HG03521 (cell line): ENCODE results near the gene PHC3.
"Not testable (repeated sequence)": the region's sequence is repeated elsewhere in the genome, so short reads cannot be mapped to it uniquely, and the experiment has no call there.

Experiments used
- ATAC-seq: cut with Tn5 transposase; IDR thresholded peaks from one replicate; pipeline ENCODE4 v1.9.1; 2021; ENCODE audit warnings: mild to moderate bottlenecking, moderate library complexity; ENCODE audit not compliant: unreplicated experiment

PHC3 gene, protein sequence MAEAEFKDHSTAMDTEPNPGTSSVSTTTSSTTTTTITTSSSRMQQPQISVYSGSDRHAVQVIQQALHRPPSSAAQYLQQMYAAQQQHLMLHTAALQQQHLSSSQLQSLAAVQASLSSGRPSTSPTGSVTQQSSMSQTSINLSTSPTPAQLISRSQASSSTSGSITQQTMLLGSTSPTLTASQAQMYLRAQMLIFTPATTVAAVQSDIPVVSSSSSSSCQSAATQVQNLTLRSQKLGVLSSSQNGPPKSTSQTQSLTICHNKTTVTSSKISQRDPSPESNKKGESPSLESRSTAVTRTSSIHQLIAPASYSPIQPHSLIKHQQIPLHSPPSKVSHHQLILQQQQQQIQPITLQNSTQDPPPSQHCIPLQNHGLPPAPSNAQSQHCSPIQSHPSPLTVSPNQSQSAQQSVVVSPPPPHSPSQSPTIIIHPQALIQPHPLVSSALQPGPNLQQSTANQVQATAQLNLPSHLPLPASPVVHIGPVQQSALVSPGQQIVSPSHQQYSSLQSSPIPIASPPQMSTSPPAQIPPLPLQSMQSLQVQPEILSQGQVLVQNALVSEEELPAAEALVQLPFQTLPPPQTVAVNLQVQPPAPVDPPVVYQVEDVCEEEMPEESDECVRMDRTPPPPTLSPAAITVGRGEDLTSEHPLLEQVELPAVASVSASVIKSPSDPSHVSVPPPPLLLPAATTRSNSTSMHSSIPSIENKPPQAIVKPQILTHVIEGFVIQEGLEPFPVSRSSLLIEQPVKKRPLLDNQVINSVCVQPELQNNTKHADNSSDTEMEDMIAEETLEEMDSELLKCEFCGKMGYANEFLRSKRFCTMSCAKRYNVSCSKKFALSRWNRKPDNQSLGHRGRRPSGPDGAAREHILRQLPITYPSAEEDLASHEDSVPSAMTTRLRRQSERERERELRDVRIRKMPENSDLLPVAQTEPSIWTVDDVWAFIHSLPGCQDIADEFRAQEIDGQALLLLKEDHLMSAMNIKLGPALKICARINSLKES

DNA sequence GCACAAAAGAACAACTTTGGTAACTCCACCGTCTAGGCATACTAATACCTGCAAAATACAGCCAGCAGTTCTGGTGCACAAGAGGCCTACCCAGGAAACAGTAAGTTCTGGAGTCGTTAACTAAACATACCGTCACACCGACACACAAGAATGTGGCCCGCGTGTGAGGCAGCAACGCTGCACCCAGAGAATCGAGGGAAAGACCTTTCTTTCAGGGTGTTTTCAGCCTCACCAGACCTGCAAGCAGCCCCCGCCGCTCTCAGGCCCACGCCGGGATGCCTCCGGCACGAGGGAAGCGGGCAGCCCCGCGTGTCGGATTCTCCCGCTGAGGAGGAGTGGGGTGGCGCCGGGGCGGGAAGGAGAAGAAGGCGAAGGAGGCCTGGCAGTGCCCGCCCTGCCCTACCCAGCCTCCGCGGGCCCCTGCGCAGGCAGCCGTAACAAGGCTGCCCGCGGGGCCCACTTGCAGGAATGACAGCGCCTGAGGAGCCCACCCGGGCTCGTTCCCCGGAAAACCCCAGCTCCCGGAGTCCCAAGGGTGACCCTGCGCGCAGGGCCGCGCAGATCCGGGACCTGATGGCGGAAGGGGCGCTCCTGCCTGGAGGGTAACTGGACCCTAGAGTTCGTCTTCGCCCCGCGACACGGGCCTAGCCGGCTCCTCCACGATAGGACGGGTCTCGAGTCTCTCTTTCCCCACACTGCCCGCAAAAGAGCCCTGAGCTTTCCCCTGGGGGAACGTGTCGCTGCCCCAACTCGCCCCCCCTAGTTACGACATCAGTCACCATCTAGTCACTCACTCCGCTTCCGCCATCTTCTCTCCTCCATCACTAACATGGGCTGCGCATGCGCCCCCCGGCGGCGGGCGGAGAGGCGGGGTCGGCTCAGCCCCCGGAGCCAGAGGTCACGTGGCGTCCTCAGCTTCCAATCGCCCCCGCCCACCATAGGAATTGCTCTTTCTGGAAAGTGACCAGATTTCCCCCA, at the start of gene PHC3:
Gene PHC3 (minus strand): TSS at position 826 of the 978 bp plus-strand sequence. CDS start 18 bp downstream, at position 808.
- peak; percentile 81 for ATAC-seq

DNA sequence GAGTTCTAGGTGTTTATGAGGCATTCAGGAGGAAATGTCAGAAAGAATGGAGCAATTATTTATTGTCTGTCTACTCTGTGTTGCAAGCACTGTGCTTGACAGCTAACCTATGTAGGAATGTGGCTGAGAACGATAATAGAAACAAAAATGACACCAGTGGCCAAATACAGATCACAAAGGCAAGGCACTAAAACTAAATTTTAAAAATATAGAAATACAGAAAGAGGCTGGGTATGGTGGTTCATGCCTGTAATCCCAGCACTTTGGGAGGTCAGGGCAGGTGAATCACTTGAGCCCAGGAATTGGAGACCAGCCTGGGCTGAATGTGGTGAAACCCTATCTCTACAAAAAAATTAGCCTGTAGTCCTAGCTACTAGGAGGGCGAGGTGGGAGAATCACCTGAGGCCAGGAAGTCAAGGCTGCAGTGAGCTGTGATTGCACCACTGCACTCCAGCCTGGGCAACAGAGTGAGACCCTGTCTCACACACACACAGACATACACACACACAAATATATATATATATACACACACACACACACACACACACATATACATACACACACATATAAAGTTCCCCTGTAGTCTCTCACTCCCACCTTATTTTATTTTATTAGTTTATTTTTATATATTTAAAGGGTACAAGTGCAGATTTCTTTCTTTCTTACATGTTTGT, 46.7 kb upstream of the PHC3 start:
- no peak for ATAC-seq

DNA sequence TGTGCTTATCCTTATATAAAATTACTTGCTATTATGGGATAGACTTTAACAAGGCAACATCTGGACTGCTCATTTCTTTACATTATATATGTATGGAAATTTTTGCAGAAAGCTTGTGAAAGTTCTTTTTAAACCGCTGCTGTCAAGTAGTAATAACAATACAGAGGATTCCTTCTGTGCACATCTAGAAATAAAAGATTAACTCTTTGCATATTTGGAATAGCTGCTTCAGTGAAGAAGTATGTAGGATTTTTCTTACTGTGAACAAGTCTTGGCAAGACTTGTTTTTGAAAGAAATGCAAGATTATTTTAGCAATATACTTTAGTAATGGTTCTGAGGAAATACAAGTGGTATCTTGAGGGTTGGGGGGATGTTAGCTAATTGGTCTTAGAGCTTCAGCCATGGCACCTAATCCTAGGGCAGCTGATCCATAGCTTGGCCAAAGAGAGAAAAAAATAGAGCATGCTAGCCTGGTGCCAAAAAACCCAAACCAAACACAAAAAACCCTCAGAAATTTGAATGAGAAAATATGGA, 45.0 kb upstream of the PHC3 start:
- ATAC-seq = no peak

DNA sequence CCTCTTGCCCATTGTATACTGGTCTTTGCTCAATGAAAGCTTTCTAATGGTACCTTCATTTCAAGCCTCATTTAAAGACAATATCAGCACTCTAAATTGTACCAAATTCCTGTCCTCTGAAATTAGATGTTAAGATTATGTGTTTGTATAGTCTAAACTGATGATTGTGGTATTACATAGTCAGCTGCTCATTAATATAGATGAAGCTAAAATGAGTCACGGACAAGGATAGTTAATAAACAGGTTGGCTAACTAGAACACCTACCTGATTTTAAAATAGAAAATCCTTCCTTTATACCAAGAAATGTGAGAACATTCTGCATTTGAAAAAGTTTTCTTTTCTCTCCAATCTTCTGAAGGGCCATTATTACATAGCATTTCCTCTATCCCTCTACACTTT, 43.6 kb upstream of the PHC3 start:
- no peak for ATAC-seq

DNA sequence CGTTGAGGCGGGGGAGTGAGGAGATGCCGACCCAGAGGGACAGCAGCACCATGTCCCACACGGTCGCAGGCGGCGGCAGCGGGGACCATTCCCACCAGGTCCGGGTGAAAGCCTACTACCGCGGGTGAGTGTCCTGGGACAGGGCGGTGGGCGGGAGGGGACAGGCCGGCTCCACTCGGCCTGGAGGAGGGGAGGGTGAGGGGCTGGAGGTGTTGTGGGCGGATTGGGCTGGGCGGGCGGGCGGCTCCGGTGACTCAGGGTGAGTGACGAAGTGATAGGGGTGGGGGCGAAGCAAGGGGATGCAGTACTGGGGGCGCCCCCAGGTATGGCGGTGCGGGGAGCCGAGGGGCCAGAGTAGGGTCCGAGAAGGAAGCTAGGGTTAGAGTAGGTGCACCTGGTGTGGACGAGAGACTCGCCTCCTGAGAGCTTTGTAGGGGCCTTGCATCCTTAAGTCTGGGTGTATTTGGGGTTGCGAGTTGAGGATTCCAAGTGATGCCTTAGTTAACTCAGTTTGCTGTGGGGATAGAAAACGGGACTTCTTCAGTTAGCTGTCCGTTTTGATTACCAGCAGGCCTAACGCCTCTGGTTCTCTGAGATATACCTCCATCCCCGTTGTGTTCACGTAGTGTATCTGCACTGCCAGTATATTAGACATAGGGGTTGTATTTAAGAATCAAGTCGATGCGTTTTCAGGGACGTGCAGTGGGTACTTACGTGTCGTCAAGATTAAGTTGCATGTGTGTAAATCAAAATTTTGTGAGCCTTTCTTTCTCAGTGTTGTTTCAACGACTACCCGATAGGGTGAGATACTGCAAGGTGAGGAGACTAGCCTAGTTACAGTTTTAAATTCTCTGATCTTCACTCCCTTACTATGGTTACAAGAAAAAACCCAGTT, 41.4 kb upstream of the PHC3 start:
- ATAC-seq = peak; percentile 27

DNA sequence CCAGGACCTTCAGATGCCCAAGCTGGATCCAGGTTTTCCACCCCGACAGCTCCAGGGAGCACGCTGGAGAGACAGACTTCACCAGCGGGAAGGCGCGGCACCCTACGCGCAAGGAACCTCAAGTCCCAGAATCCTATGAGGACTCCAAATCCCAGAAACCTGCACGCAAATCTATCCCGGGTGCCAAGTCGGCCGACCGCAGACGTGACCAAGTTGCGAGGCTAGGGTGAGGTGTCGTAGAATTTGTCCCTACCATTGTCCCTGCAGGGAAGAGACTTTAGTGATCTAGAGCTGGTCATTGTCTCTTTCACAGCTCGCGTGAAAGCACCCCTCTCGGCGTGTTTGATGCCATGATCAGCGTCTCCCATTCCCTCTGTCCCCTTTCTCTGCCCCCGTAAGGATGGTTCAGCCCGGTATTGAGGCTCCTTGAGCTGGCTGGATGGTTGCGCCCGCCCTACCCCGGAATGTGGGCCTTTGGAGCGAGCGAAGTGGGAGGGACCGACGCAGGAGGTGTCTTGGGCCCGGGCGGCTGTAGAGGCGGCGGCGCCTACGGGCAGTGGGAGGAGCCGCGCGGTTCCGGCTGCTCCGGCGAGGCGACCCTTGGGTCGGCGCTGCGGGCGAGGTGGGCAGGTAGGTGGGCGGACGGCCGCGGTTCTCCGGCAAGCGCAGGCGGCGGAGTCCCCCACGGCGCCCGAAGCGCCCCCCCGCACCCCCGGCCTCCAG, 40.6 kb upstream of the PHC3 start, which contains the start of gene PRKCI:
Gene PRKCI (plus strand): TSS at position 501 of the 723 bp plus-strand sequence. CDS start 246 bp downstream, outside the sequence.
- peak; percentile 90 for ATAC-seq

DNA sequence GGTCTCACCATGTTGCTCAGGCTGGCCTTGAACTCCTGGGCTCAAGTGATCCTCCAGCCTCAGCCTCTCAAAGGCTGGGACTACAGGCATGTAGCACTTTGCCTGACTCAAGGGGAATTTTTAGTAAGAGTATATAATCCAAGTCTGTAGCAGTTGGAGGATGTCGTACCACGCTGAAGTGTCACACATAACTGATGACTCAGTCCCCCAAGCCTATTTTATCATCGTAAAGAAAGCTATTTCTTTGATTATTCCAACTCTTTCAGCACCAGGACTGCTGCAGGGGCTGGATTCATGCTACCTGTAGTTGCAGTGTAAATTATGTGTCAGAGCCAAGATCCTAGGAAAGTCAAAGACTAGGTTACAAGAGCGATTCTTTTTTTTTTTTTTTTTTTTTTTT, 39.3 kb upstream of the PHC3 start:
- no peak for ATAC-seq

DNA sequence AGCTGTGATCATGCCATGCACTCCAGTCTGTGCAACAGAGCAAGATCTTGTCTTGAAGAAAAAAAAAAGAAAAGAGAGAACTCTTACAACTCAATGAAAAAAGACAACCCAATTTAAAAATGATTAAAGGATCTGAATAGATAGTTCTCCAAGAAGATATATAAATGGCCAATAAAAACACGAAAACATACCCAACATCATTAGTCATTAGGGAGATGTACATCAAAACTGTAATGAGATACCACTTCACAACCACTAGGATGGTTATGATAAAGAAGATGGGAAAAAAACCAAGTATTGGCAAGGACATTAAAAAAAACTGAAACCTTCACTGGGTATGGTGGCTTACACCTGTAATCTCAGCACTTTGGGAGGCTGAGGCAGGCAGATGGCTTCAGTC, 38.3 kb upstream of the PHC3 start:
- no peak for ATAC-seq

DNA sequence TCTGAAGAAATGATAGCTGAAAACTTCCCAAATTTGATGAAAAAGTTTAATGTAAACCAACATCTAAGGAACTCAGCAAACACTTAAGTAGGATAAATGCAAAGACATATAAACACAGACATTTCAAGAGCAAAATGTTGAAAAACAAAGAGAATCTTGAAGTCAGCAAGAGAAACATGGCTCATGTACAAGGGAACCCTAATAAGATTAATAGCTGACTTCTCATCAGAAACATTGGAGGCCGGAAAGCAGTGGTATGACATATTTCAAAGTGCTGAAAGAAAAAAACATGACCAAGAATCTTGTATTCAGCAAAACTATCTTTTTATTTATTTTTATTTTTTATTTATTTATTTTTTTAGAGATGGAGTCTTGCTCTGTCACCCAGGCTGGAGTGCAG, 30.1 kb upstream of the PHC3 start:
- no peak for ATAC-seq

DNA sequence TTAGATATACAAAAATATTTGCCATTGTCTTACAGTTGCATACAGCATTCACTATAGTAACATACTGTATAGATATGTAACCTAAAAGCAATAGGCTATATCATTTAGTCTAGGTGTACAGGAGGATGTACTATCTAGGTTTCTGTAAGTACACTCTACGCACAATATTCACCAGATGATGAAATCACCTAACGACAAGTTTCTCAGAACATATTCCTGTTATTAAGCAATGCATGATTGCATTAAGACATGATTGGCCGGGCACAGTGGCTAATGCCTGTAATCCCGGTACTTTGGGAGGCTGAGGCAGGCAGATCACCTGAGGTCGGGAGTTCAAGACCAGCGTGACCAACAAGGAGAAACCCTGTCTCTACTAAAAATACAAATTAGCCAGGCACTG, 26.2 kb upstream of the PHC3 start:
- ATAC-seq = no peak

DNA sequence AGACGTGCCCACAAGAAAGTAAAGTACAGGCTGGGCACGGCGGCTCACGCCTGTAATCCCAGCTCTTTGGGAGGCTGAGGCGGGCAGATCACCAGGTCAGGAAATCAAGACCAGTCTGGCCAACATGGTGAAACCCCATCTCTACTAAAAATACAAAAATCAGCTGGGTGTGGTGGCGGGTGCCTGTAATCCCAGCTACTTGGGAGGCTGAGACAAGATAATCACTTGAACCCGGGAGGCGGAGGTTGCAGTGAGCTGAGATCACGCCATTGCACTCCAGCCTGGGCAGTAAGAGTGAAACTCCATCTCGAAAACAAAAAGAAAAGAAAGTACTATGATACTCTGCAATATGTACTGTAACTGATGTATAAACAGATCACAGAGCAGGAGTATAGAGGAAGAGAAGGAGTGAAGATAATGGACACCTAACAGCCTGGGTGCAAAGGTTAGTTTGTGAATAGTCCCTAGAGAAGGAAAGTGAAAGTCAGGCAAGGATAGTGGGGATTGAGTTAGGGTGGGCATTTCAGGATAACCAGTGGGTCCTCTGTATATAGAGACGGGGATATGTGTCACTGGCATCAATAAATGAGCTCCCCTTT, 24.7 kb upstream of the PHC3 start:
- ATAC-seq = not testable (repeated sequence)

DNA sequence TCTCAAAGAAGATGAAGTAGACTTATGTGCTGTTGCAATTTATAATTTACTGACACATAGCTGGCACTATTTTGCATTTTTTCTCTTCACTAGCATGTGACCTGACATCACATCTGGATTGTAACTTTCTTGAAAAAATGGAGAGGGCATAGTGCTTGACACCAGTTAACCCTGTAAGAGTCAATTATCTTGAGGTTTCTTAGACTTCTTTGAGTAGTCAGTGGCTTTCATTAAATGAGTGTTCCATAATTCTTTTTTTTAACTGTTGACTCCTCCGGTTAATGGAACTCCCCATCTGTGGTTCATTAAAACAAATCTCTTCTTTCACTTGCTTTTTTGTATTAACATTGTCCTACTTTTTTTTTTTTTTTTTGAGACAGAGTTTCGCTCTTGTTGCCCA, 23.8 kb upstream of the PHC3 start:
- no peak for ATAC-seq

DNA sequence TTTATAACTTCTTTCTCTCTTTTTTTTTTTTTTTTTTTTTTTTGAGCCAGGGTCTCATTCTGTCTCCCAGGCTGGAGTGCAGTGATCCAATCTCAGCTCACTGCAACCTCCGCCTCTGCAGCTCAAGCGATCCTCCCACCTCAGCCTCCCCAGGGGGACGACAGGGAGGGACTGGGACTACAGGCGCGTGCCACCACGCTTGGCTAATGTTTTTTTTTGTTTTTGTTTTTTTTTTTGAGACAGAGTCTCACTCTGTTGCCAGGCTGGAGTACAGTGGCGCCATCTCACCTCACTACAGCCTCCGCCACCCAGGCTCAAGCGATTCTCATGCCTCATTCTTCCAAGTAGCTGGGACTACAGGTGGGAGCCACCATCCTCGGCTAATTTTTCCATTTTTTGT, 23.0 kb upstream of the PHC3 start:
- ATAC-seq = no peak

DNA sequence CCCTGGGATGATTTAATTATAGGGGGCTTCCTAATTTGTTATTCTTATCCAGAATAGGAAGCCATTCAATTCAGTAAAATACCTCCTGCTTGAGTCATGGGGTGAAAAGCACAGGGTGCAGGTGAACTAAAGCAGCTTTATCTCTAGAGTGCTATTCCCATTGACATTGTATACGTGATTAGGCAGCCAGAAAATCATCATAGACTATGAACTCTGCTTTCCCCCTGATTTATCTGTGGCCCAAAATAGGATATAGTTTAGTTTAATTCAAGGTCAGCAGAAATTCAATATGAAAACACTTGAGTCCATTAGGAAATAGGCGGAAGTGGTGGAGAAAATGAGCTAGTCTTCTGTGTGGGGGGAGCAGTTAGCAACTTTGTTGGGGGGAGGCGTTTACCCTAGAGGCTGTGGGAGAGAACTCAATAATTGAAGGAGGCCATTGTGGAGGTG, 22.5 kb upstream of the PHC3 start:
- no peak for ATAC-seq

DNA sequence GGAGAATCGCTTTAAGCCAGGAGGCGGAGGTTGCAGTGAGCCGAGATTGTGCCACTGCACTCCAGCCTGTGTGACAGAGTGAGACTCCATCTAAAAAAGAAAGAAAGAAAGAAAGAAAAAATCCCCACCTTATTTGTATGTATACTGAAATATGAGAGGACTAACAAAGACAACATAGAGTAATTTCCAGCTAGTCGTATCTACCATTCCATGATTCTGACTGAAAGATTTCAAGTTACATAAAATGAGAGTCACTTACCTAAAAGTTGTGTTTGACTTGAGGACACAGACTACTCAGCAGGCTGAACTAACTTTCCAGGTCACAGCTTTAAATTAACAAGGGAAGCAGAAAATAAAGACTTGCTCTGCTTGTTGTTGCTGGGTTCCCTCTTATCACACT, 21.9 kb upstream of the PHC3 start:
- no peak for ATAC-seq

DNA sequence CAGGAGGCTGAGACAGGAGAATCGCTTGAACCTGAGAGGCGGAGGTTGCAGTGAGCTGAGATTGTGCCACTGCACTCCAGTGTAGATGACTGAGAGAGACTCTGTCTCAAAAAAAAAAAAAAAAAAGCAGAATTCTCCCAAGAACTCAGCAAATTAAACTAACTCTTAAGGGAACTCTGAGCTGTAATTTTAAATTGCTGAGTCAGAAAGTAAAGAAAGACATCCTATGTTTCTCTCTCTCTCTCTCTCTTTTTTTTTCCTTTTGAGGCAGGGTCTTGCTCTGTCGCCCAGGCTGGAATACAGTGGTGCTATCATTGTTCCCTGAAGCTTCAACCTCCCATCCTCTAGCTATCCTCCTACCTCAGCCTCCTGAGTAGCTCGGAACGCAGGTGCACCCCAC, 20.0 kb upstream of the PHC3 start:
- ATAC-seq = no peak

DNA sequence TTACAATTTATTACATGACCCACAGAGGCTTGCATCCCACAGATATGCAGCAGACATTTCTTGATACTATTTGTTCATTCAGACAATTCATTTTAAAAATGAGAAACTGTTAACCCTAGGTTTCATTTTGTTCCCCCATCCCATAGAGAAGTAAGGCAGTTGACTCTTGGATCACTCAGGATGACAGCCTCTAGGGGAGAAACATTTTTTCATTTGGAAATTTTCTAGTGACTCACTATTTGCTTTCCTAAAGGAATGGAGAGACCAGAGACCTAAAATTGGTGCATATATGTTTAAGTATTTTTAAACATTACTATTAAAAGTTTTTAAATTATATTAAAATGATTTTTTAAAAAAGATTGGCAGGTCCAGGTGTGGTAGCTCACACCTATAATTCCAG, 19.5 kb upstream of the PHC3 start:
- ATAC-seq = no peak

DNA sequence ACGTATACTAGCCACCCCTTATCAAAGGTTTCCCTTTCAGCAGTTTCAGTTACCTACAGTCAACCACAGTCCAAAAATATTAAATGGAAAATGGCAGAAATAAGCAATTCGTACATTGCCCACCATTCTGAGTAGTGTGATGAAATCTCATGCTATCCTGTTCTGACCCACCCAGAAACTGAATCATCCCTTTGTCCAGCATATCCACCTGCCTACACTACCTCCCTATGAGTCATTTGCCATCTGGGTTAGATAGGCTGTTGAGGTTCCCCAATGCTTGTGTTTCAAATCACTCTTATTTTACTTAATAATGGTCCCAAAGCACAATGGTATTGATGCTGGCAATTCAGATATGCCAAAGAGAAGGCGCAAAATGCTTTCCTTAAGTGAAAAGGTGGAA, 15.3 kb upstream of the PHC3 start:
- no peak for ATAC-seq
